Astrocyte (in vitro differentiated cells and primary cell): ENCODE data around the gene FAM20B.

Source experiments
- EZH2 ChIP-seq: IDR thresholded peaks from 2 replicates; pipeline ENCODE4 v1.6.1; 2012; ENCODE audit warnings: mild to moderate bottlenecking, low read length, inconsistent platforms; ENCODE audit not compliant: insufficient read depth
- TF ChIP-seq, protein P1 (sequence below): IDR thresholded peaks from 2 replicates; pipeline ENCODE4 v1.5.1; 2011; ENCODE audit warnings: low read depth, mild to moderate bottlenecking, inconsistent platforms, low read length, moderate library complexity; ENCODE audit not compliant: insufficient read depth

DNA sequence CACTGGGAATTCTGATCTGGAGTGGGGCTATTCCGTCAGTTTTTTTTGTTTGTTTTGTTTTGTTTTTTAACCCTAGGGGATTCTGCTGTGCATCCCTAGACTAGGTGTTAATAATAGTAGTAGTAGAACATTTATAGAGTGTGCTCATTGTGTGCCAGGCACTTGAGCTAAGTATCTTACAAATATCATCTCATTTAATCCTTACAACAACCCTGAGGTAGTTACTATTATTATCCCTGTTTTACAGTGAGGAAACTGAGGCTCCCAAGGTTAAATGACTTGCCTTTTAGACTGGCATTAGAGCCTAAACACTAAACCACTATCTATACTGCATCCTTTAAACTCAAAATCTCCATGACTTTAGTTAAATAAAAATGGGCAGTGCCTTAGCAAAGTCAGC lies 78.3 kb downstream of the FAM20B start:
- TF ChIP-seq, protein P1, sequence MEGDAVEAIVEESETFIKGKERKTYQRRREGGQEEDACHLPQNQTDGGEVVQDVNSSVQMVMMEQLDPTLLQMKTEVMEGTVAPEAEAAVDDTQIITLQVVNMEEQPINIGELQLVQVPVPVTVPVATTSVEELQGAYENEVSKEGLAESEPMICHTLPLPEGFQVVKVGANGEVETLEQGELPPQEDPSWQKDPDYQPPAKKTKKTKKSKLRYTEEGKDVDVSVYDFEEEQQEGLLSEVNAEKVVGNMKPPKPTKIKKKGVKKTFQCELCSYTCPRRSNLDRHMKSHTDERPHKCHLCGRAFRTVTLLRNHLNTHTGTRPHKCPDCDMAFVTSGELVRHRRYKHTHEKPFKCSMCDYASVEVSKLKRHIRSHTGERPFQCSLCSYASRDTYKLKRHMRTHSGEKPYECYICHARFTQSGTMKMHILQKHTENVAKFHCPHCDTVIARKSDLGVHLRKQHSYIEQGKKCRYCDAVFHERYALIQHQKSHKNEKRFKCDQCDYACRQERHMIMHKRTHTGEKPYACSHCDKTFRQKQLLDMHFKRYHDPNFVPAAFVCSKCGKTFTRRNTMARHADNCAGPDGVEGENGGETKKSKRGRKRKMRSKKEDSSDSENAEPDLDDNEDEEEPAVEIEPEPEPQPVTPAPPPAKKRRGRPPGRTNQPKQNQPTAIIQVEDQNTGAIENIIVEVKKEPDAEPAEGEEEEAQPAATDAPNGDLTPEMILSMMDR = no peak
- TF ChIP-seq EZH2 = no peak
